Mucosa of descending colon (tissue), 3 donors: ENCODE measurements around the gene AFG3L2. TPM values are rescaled to one million over a fixed set of nuclear protein-coding genes. Genes with fewer than 3 reads are reported as not detected.

Experiments
- ATAC-seq: fragments of 200-7000 bp; cut with Tn5 transposase; one replicate; pipeline ENCODE4 v1.9.1; 2020; ENCODE audit warnings: mild to moderate bottlenecking, moderate library complexity
- DNase-seq, 3 donors: peaks; one replicate each; pipeline ENCODE4 v3.0.0-alpha.2; 2020
- H3K36me3 ChIP-seq: fragments of 200-600 bp; one replicate; pipeline ENCODE4 v1.8.0; 2021; ENCODE audit warnings: low read depth, mild to moderate bottlenecking
- H3K4me1 ChIP-seq: fragments of 200-600 bp; one replicate; pipeline ENCODE4 v1.8.0; 2021; ENCODE audit warnings: low read depth, mild to moderate bottlenecking
- H3K4me3 ChIP-seq: fragments of 200-600 bp; one replicate; pipeline ENCODE4 v1.8.0; 2021; ENCODE audit warnings: mild to moderate bottlenecking
- H3K9me3 ChIP-seq: fragments of 200-600 bp; one replicate; pipeline ENCODE4 v1.8.0; 2021; ENCODE audit warnings: mild to moderate bottlenecking
- intact Hi-C, 2 donors: fragments of 100-400 bp; cut with DNase I in 1 of 2; cut with micrococcal nuclease in 1 of 2; formaldehyde crosslinking; loops; one replicate each; pipeline versions ENCODE4 v1.11.0 to v1.11.1; 2022; cut with DNase I, micrococcal nuclease
- total RNA-seq, 3 donors: library from RNA; stranded (reverse); fragmentation: NEBNext Ultra II Directional in 2 of 3; extraction: Animal tissue kit (Norgen Biotek cat#: 25700) in 2 of 3; gene quantifications; one replicate each; pipeline versions ENCODE4 v1.2.1 to v1.2.4, GENCODE V29; 2021 to 2023
- TF ChIP-seq, protein P1 (sequence below): fragments of 200-600 bp; IDR thresholded peaks from one replicate; pipeline ENCODE4 v1.8.0; 2022; ENCODE audit warnings: antibody characterized with exemption, mild to moderate bottlenecking
- donor health status: DM: no; HTN: no; CAD: no; lungs with moderate emphysema.
- donor health status: DM: no; HTN: no; CAD: no.
- donor health status: DM: no; HTN: yes; CAD: no.

Gene AFG3L2
- total RNA-seq, 3 donors from 2014 or later: 68.5 to 104 (median 93.1) TPM

DNA sequence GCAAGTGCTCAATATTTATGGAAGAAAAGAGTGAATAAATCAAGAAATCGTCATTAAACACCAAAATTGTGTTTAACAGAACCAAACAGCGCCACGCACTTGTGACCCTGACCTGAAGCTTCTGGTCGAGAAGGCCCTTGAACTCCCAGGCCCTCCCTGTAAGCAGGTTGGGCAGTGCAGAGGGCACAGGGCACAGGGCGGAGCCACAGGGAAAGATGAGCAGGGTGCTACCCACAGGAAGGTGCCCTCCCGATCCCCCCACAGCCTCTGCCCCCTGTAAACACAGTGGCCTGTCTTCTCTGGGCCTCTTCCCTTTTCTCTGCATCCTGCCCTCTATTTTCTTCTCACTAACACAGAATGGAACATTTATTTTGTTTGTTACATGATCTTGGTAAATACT, 85.9 kb downstream of the AFG3L2 start:
- DNase-seq: no peak
- no peak for ATAC-seq
- H3K36me3 ChIP-seq: no peaks in the 10 kb centered on the region
- intact Hi-C loops: no loop called here
- no peaks in the 10 kb centered on the region for H3K9me3 ChIP-seq
- TF ChIP-seq, protein P1, sequence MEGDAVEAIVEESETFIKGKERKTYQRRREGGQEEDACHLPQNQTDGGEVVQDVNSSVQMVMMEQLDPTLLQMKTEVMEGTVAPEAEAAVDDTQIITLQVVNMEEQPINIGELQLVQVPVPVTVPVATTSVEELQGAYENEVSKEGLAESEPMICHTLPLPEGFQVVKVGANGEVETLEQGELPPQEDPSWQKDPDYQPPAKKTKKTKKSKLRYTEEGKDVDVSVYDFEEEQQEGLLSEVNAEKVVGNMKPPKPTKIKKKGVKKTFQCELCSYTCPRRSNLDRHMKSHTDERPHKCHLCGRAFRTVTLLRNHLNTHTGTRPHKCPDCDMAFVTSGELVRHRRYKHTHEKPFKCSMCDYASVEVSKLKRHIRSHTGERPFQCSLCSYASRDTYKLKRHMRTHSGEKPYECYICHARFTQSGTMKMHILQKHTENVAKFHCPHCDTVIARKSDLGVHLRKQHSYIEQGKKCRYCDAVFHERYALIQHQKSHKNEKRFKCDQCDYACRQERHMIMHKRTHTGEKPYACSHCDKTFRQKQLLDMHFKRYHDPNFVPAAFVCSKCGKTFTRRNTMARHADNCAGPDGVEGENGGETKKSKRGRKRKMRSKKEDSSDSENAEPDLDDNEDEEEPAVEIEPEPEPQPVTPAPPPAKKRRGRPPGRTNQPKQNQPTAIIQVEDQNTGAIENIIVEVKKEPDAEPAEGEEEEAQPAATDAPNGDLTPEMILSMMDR: no peak
- peaks cover 16% of the 10 kb centered on the region for H3K4me1 ChIP-seq
- H3K4me3 ChIP-seq: no peak overlapping the region

DNA sequence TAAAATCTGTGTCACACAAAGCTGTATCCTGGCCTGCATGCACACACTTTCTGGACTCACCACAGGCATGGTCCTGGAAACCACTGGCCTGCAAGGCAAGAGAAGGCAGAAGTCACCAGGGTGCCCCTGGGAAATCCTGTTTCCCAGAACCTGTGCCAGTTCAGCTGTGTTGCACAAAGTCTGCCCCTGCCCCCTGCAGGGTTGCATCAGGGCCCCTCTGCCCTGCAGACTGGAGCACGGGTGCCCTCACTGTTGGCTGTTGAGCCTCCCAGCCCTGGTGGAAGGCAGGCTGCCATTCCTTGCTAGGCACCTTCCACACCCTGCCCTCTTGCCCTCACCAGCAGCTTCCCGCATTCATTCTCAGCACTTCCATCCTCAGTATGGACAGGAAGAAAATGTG, 86.9 kb downstream of the AFG3L2 start:
- Histone ChIP-seq H3K36me3 (no peaks in the 10 kb centered on the region), H3K9me3 (no peaks in the 10 kb centered on the region), H3K4me1 (peaks cover 16% of the 10 kb centered on the region), H3K4me3 (no peak overlapping the region)
- TF ChIP-seq, protein P1: no peak
- no peak for ATAC-seq
- no peak for DNase-seq
- intact Hi-C loops: no loop called here

DNA sequence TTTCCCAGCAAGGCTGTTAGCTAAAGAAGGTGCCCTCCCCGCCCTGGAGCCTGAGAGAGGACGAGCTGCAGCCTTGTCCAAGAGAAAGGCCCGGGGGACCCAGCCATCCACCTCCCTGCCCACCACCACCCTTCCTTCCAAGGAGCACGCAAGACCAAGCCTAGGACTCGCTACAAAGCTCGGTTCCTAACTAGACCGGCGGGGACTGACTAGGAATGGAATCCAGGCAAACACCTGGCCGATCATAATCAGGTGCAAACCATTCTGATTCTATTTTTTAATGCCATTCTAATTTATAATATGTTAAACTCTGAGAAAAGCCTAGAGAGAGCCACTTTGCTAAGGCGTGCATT, 88.6 kb downstream of the AFG3L2 start:
- H3K36me3 ChIP-seq: no peaks in the 10 kb centered on the region
- ATAC-seq (peak; percentile 6), DNase-seq (no peak)
- intact Hi-C loops: no loop called here
- peaks cover 16% of the 10 kb centered on the region for H3K4me1 ChIP-seq
- H3K9me3 ChIP-seq: no peaks in the 10 kb centered on the region
- H3K4me3 ChIP-seq: no peak overlapping the region
- TF ChIP-seq, protein P1: no peak

DNA sequence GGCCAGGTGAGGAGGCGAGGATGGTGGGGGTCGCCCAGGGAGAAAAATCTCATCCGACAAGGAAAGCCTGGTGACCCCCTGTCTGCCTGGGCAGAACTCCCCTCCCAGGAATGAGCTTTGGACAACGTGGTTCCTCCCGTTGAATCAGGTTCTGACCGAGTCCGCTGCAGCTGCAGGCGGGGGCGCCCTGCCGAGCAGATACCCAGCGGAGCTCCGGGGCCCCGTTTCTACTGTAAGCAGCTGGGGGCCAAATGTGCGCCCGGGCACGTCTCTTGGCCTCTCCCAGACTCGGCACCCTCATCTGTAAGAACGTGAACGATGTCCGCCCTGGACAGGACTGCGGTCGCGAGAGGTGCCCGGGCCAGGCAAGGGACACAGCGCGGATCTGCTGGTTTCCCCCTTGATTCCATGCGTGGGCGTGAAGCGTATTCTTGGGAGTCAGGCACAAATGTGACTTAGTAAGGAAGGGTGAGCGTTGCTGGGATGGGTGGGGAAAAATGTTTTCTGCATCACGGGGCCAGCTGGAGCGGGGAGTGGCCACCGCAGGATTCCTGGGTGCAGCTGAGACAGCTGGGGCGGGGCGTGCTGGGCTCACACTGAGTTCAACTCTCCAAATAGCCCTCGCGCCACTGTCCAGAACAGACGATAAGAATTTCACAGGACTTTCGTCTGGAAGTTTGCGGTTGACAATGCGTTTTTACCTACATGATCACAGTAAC, 89.2 kb downstream of the AFG3L2 start:
- H3K4me1 ChIP-seq: peaks cover 16% of the 10 kb centered on the region
- DNase-seq (peak; percentile 74 to 76 (median 75)), ATAC-seq (peak; percentile 90)
- H3K4me3 ChIP-seq: no peak overlapping the region
- H3K9me3 ChIP-seq: no peaks in the 10 kb centered on the region
- no peaks in the 10 kb centered on the region for H3K36me3 ChIP-seq
- intact Hi-C loops: no loop called here
- TF ChIP-seq, protein P1: no peak

DNA sequence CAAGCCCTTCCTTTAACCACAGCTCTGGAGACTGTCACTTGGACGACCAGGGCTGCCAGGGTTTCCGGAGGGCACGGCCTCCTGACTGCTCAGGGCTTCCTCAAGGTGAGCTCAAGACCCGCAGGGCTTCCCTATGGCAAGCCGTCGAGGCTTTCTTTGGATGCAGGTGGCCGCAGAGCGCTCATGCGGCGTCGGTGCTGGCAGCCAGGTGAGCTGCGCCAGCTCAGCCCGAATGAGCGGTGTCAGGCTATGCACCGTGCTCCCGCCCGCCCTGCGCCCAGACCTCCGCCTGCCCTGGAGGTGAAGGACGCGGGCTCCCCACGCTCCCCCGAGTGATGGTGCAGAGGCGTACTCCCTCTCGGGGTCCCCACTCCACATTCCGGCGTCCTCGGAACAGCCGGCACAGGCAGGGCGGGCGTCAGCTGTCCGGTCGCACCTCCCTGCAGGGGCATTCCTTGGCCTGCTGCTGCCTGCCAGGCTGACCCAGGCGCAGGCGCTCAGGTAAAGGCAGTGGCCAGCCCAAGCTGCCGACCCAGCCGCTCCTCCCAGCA, 89.8 kb downstream of the AFG3L2 start:
- peaks cover 16% of the 10 kb centered on the region for H3K4me1 ChIP-seq
- ATAC-seq (peak; percentile 53), DNase-seq (no peak)
- no peak overlapping the region for H3K4me3 ChIP-seq
- intact Hi-C loops: no loop called here
- H3K36me3 ChIP-seq: no peaks in the 10 kb centered on the region
- H3K9me3 ChIP-seq: no peaks in the 10 kb centered on the region
- TF ChIP-seq, protein P1: no peak
